Panc1 (cell line): Measurements from ENCODE around the gene PLCH1. TPM values are rescaled to one million over a fixed set of nuclear protein-coding genes. Genes with fewer than 3 reads are reported as not detected.

ENCODE experiments used
- ATAC-seq: fragments of 200-7000 bp; cut with Tn5 transposase; 2 replicates; pipeline ENCODE4 v1.9.1; 2020; ENCODE audit warnings: mild to moderate bottlenecking, moderate library complexity
- BruUV-seq: library from RNA; stranded (reverse); fragments of 400-500 nt; replicated peaks from 2 replicates; lab custom pipeline; 2021; lab: Mats Ljungman, UMichigan
- CTCF ChIA-PET: fragments of 300-600 bp; sonication (Branson Sonifier 250); formaldehyde crosslinking; loops from one replicate; lab custom pipeline; 2022; ENCODE audit warnings: antibody characterized with exemption; lab: Charles Lee
- POLR2A ChIA-PET: fragments of 300-600 bp; sonication (Branson Sonifier 250); formaldehyde crosslinking; loops from one replicate; lab custom pipeline; 2022; ENCODE audit warnings: antibody characterized with exemption; lab: Charles Lee
- DNase-seq: peaks from one replicate; pipeline ENCODE4 v3.0.0-alpha.2; 2010; ENCODE audit warnings: low read depth, low spot score
- H3K27ac ChIP-seq: 2 replicates; pipeline ENCODE4 v1.5.1; 2011; ENCODE audit warnings: mild to moderate bottlenecking, low read length, inconsistent platforms
- H3K27me3 ChIP-seq: fragments of 200-500 bp; sonication (Bioruptor generic); 2 replicates; pipeline ENCODE4 v1.6.0; 2014; ENCODE audit warnings: low read length, inconsistent platforms; ENCODE audit not compliant: control insufficient read depth, insufficient read depth
- H3K36me3 ChIP-seq: fragments of 200-500 bp; sonication (Bioruptor generic); 2 replicates; pipeline ENCODE4 v1.5.1; 2014; ENCODE audit warnings: inconsistent platforms, mild to moderate bottlenecking, low read length, moderate library complexity; ENCODE audit not compliant: control insufficient read depth, insufficient read depth
- H3K4me1 ChIP-seq: 2 replicates; pipeline ENCODE4 v1.5.1; 2011; ENCODE audit warnings: inconsistent platforms, mild to moderate bottlenecking, low read length, moderate library complexity; ENCODE audit not compliant: control insufficient read depth, insufficient read depth
- H3K4me3 ChIP-seq, 2 experiments: 2 replicates each; pipeline ENCODE4 v1.5.1; 2011 to 2012; ENCODE audit warnings: low read depth in 2 of 2, low read length in 2 of 2, mild to moderate bottlenecking in 2 of 2, inconsistent platforms in 1 of 2, moderate library complexity in 1 of 2
- H3K9me3 ChIP-seq: fragments of 200-500 bp; sonication (Bioruptor generic); 2 replicates; pipeline ENCODE4 v1.5.1; 2014; ENCODE audit warnings: low read depth, mild to moderate bottlenecking, inconsistent platforms, low read length, moderate library complexity; ENCODE audit not compliant: control insufficient read depth, insufficient read depth
- CTCF ChIP-seq: fragments of 450-650 bp; IDR thresholded peaks from 2 replicates; pipeline ENCODE4 v1.5.1; 2017; ENCODE audit warnings: mild to moderate bottlenecking
- POLR2AphosphoS5 ChIP-seq: IDR thresholded peaks from 2 replicates; pipeline ENCODE4 v1.6.1; 2012; ENCODE audit warnings: mild to moderate bottlenecking, low read depth, low read length, moderate library complexity
- REST ChIP-seq, 2 experiments: IDR thresholded peaks; 2 replicates each; pipeline ENCODE4 v1.6.1; 2011 to 2012; ENCODE audit warnings: low read depth in 2 of 2, control low read depth in 1 of 2, low read length in 1 of 2, mild to moderate bottlenecking in 1 of 2, moderate library complexity in 1 of 2; ENCODE audit not compliant: insufficient read depth in 1 of 2
- SIN3A ChIP-seq: IDR thresholded peaks from 2 replicates; pipeline ENCODE4 v1.6.1; 2012; ENCODE audit warnings: low read depth, mild to moderate bottlenecking, low read length, moderate library complexity, borderline replicate concordance; ENCODE audit not compliant: insufficient read depth
- TCF7L2 ChIP-seq: IDR thresholded peaks from 2 replicates; pipeline ENCODE4 v1.6.1; 2011; ENCODE audit warnings: mild to moderate bottlenecking, low read depth, low read length, inconsistent platforms
- in situ Hi-C: cut with HindIII; loops from 2 replicates; pipeline ENCODE4 v1.10.0; 2016; ENCODE audit warnings: low sequenced_read_pairs, low pct_unique_long_range_greater_than_20kb
- intact Hi-C: fragments of 100-400 bp; cut with micrococcal nuclease; formaldehyde crosslinking; loops from one replicate; pipeline ENCODE4 v1.10.0; 2022; ENCODE audit not compliant: unreplicated experiment
- total RNA-seq: library from RNA; stranded (reverse); gene quantifications from one replicate; pipeline ENCODE4 v1.2.1, GENCODE V29; 2021; ENCODE audit not compliant: unreplicated experiment

The PLCH1 gene
- total RNA-seq, 1 experiment from 2014 or later = 0.03 TPM

GRCh38 chr3:155443815-155444214 is 301.1 kb downstream of the PLCH1 start:
- TF ChIP-seq SIN3A = no peak
- no peak for TF ChIP-seq REST (IDR thresholded peaks at IDR 0.05; ENCODE audit: insufficient read depth in 1 of 2, low read depth in 2 of 2, low read length in 1 of 2)
- no peak for TF ChIP-seq POLR2AphosphoS5
- BruUV-seq = no TSS peak
- intact Hi-C loops (no loop called here), in situ Hi-C loops (no loop called here)
- ChIA-PET CTCF (no interaction called here), POLR2A (interaction anchor here (0.5 kb wide), 1 partner anchor 403 kb away, joined by 6 read pairs; no protein-coding TSS in a partner anchor)
- Histone ChIP-seq H3K27me3 (no peaks in the 10 kb centered on the region), H3K4me1 (no peaks in the 10 kb centered on the region), H3K27ac (no peak overlapping the region), H3K9me3 (no peaks in the 10 kb centered on the region), H3K4me3 (no peak overlapping the region), H3K36me3 (no peaks in the 10 kb centered on the region)
- ATAC-seq (no peak), DNase-seq (no peak)

- intact Hi-C loops = no loop called here
- CTCF ChIA-PET = no interaction called here
- ATAC-seq (no peak), DNase-seq (no peak)
- in situ Hi-C loops = no loop called here
- H3K4me3 ChIP-seq = no peak overlapping the region
- no peaks in the 10 kb centered on the region for H3K27me3 ChIP-seq
- POLR2A ChIA-PET = no interaction called here
- TF ChIP-seq CTCF = no peak
- TF ChIP-seq REST (IDR thresholded peaks at IDR 0.05; ENCODE audit: insufficient read depth in 1 of 2, low read depth in 2 of 2, low read length in 1 of 2) = no peak
- TF ChIP-seq SIN3A = no peak
- no peak for TF ChIP-seq TCF7L2
- TF ChIP-seq POLR2AphosphoS5 = no peak
- H3K27ac ChIP-seq = no peak overlapping the region
- no peaks in the 10 kb centered on the region for H3K4me1 ChIP-seq
- no peaks in the 10 kb centered on the region for H3K36me3 ChIP-seq
- BruUV-seq = no TSS peak
- H3K9me3 ChIP-seq = no peaks in the 10 kb centered on the region
These were observed 302.8 kb downstream of the PLCH1 start for GRCh38 chr3:155442072-155442471.
